AG20443 (cell line): Measurements from ENCODE around the gene CTH.
"Not testable (repeated sequence)": the region's sequence is repeated elsewhere in the genome, so short reads cannot be mapped to it uniquely, and the experiment has no call there.

Source experiments
- DNase-seq: peaks from one replicate; pipeline ENCODE4 v3.0.0; 2012; ENCODE audit warnings: low spot score, mixed read lengths

The CTH gene

GRCh38 chr1:70409136-70409535, 1.9 kb upstream of the CTH start:
- no peak for DNase-seq

- peak; percentile 51 for DNase-seq
Observed at GRCh38 chr1:70411360-70411844, 334 bp downstream of the CTH start.

- no peak for DNase-seq
Observed at GRCh38 chr1:70415882-70416281, 4.8 kb downstream of the CTH start.

GRCh38 chr1:70418973-70419734, 8.1 kb downstream of the CTH start:
- not testable (repeated sequence) for DNase-seq

- DNase-seq: no peak
Observed at GRCh38 chr1:70420320-70420719, 9.3 kb downstream of the CTH start.

- no peak for DNase-seq
Observed at GRCh38 chr1:70426154-70427131, 15.4 kb downstream of the CTH start.

GRCh38 chr1:70427976-70428375, 16.9 kb downstream of the CTH start:
- DNase-seq: no peak

GRCh38 chr1:70429219-70429618, 18.2 kb downstream of the CTH start:
- DNase-seq: no peak

- no peak for DNase-seq
Observed at GRCh38 chr1:70429757-70430156, 18.7 kb downstream of the CTH start.

GRCh38 chr1:70431317-70431716, 20.2 kb downstream of the CTH start:
- DNase-seq: no peak

GRCh38 chr1:70431874-70432273, 20.8 kb downstream of the CTH start:
- DNase-seq: no peak

GRCh38 chr1:70434253-70434859, 23.3 kb downstream of the CTH start:
- DNase-seq: no peak

GRCh38 chr1:70436622-70437251, 25.7 kb downstream of the CTH start:
- peak; percentile 51 for DNase-seq

- DNase-seq: no peak
Observed at GRCh38 chr1:70438529-70438928, 27.5 kb downstream of the CTH start.

- no peak for DNase-seq
Observed at GRCh38 chr1:70440642-70441391, 29.7 kb downstream of the CTH start.

- no peak for DNase-seq
Observed at GRCh38 chr1:70441392-70442035, 30.4 kb downstream of the CTH start.

- DNase-seq: peak; percentile 27
Observed at GRCh38 chr1:70442490-70442889, 31.4 kb downstream of the CTH start.

GRCh38 chr1:70443739-70444138, 32.7 kb downstream of the CTH start:
- no peak for DNase-seq

GRCh38 chr1:70449049-70449448, 38.0 kb downstream of the CTH start:
- no peak for DNase-seq

- DNase-seq: not testable (repeated sequence)
Observed at GRCh38 chr1:70452164-70452939, 41.3 kb downstream of the CTH start.
